NCI-H2171 treated with DMSO at 0.1 percent for 48 hours (cell line): Measurements from ENCODE around the gene MGAT4A.

Source experiments
- DNase-seq: peaks from one replicate; lab custom pipeline; 2025; lab: John Stamatoyannopoulos, UW

Gene MGAT4A

GRCh38 chr2:98572676-98573075, 158.3 kb downstream of the MGAT4A start:
- DNase-seq = no peak

DNA sequence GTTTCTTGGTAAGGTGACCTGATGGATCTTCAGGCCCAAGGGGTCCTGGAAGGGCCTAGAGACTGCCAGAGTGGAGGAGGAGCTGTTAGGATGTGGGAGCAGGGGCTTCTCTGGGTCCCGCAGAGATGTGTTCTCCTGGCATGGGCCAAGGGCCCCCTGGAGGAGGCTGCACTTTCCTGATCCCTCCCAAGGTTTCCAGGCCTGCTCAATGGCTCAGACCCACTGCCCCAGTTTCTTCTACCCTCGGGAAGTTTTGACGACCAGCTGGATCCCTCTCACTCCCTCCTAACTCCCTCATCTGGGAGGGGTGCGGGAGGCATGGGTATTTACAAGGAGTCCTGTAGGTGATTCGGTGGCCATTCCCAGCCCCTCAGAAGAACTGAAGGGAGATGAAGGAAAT, 158.7 kb downstream of the MGAT4A start:
- no peak for DNase-seq

GRCh38 chr2:98571796-98572195, 159.1 kb downstream of the MGAT4A start:
- DNase-seq = no peak

DNA sequence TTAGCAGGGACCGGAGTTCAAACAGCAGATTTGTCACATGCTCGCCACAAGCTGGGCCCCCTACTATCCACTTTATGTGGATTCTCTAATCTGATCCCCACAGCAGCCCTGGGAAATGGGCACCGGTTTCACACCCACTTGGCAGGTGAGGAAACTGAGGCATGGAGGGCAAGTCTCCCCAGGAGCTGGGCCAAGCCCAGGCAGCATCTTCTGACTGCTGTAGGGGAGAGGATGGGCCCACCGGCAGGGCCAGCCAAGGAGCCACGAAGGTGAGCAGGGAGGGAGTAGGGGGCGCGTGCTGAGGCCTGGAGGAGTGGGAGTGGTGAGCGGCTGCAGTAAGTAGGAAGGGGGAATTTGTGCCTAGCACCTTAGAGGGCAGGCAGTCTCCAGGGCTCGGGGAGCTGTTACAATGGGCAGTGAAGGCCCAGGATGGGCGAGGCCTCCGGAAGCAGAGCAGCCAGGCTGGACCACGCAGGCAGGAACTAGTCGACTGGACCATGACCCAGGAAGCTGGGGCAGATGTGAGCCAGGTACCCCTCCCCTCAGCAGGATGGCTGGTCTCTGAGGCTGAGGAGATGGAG, 159.7 kb downstream of the MGAT4A start:
- no peak for DNase-seq

DNA sequence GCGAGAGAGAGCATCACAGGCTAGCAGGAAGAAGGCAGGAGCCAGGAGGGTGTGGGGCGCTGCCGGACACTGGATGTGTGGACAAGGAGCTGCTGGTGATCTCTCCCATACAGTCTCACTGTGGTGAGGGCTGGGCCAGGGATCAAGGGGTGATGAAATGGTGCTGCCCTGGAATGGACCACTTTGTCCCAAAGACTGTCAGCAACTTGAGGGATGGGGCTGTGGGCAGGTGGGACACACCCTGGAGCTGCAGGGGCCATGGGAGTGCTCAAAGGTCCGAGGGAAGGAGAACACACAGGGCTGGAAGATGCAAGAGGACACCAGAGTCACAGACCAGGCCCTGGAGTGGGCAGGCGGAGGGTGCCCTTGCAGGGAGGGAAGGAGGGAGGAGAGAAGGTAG, 160.6 kb downstream of the MGAT4A start:
- DNase-seq = no peak

DNA sequence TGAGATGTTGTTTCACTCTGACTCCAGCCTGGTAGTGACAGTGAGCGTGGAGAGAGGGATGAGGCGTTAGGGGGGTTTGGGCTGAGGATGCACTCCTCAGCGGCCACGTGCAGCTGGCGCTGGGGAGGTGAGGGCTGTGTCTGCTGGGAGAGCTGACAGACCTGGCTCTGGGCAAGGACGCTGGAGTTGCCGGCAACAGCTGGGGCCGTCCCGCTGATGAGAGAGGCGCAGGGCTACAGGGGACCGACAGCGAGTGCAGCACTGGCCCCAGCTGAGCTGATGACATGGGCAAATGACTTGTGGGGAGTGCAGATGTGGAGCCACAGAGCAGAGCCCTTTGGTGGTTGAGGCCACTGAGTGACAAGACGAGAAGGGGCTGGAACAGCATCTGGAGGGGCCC, 161.0 kb downstream of the MGAT4A start:
- DNase-seq = no peak

- DNase-seq = no peak
Measured at GRCh38 chr2:98569197-98569793, 161.6 kb downstream of the MGAT4A start.
